ENCODE results near the gene INTS7. TPM values are rescaled to one million over a fixed set of nuclear protein-coding genes. Genes with fewer than 3 reads are reported as not detected.
A peak's percentile ranks its signal among the peaks of the same experiment; 100 is the strongest.

INTS7 gene
- total and polyA plus RNA-seq, 9 of the 15 experiments (the other 6 are each of a cell fraction or from before 2014, with no cell fraction given) = 27.3 to 68.4 (median 40.4) TPM

DNA sequence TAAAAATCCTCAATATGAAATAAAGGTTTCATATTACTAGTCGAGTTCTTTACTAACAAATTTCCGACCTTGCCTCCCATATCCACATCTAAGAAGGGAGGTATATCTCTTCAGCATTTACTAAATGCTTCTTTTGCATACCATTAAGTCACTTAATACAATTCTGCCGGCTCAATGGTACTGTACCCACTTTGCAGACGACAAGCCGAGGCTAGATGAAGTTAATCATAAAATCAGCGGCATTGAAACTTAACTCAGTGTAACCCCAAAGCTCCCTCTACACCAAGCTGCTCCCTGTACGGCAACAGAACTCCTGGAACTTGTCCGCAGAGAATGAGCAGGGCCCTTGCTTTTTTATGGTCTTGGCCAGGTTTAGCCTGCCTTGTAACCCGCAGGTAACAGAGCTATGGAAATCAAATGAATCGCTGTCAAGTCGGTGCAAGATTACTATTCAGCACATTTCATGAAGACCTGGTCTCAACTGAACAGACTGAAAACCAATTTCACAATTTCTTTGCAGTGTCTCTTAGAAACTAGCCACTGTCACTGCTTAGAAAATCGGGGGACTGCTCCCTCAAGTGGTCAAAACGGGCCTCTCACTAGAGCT is 738 bp downstream of the INTS7 start (continued):
- TF ChIP-seq NFE2 (IDR thresholded peaks at IDR 0.05; ENCODE audit: low read depth) (peak; percentile 43), DNMT1 (IDR thresholded peaks at IDR 0.05) (no peak)

GRCh38 chr1:212030936-212031528 is 4.3 kb downstream of the INTS7 start:
- peaks cover 6% of the 10 kb centered on the region; the same call in 1 of the 2 replicates for H4K20me1 ChIP-seq (replicated peaks; ENCODE audit: control insufficient read depth, insufficient read depth, low read length)
- H3K4me2 ChIP-seq (ENCODE audit: insufficient read depth, low read length) = peak overlapping the region; percentile 45; the same call in 1 of the 2 replicates
- no peaks in the 10 kb centered on the region for H3K9me3 ChIP-seq (replicated peaks; ENCODE audit: control insufficient read depth, insufficient read depth, low read depth, low read length)
- WGBS (ENCODE audit: insufficient coverage, low coverage, missing lambda C conversion rate) = 53% methylated on average over 1 of the region's 1 CpG
- peak in 2 of 4 experiments; percentile 24 to 47 for DNase-seq (ENCODE audit: extremely low read depth in 1 of 4, low spot score in 3 of 4)
- H3K4me3 ChIP-seq = no peak overlapping the region
- FAIRE-seq = no peak
- peaks cover 93% of the 10 kb centered on the region for H3K79me2 ChIP-seq (ENCODE audit: control insufficient read depth, insufficient read depth, low read length)
- H3K27me3 ChIP-seq (ENCODE audit: control insufficient read depth in 2 of 2, insufficient read depth in 2 of 2, low read length in 2 of 2) = no peaks in the 10 kb centered on the region
- no TSS peak for BruUV-seq (replicated peaks)
- no peak overlapping the region for H2AFZ ChIP-seq (ENCODE audit: low read depth, low read length)
- in situ Hi-C loops (cut with MboI) (loop anchor here (25.0 kb wide), 1 partner anchor 344 kb away; the partner anchor contains the start of gene NEK2), intact Hi-C loops (cut with micrococcal nuclease) (no loop called here)
- H3K9me1 ChIP-seq (ENCODE audit: control insufficient read depth, insufficient read depth, low read length) = no peaks in the 10 kb centered on the region
- peak overlapping the region; percentile 42; the same call in 1 of the 3 replicates for H3K27ac ChIP-seq (ENCODE audit: extremely low read depth, low read depth, low read length)
- ChIA-PET CTCF (ENCODE audit: low intra/inter-chr PET ratio) (no interaction called here), POLR2A (interaction anchor here (0.9 to 1.0 kb wide), 3 partner anchors 8 to 350 kb away, joined by 3 to 4 read pairs (median 3); no protein-coding TSS in a partner anchor)
- H3K9ac ChIP-seq (ENCODE audit: insufficient read depth in 1 of 2, low read depth in 2 of 2, low read length in 2 of 2) = no peak overlapping the region
- peaks cover 4 to 26% of the 10 kb centered on the region in 2 experiments; a peak in 4 of 5 replicates for H3K4me1 ChIP-seq (replicated peaks in 1 of 2; ENCODE audit: control insufficient read depth in 2 of 2, insufficient read depth in 2 of 2, low read length in 2 of 2)
- H3K36me3 ChIP-seq (ENCODE audit: control insufficient read depth, insufficient read depth, low read length) = peaks cover 31% of the 10 kb centered on the region; the same call in 2 of the 3 replicates
- ATAC-seq = peak; percentile 13; the same call in 1 of the 3 replicates
- TF ChIP-seq AFF1 (IDR thresholded peaks at IDR 0.05; ENCODE audit: low read depth in 1 of 2, partially characterized antibody in 2 of 2) (peak in 1 of 2 experiments; percentile 79), ZNF277 (CRISPR knock-in tag; IDR thresholded peaks at IDR 0.05; ENCODE audit: borderline replicate concordance) (no peak), CAMTA2 (CRISPR knock-in tag; conservative IDR thresholded peaks at IDR 0.05) (no peak), POLR2G (IDR thresholded peaks at IDR 0.05; ENCODE audit: low read depth, low read length) (no peak), THRB (CRISPR knock-in tag; conservative IDR thresholded peaks at IDR 0.05) (peak; percentile 66; the same call in 1 of the 2 replicates), CEBPB (tag; IDR thresholded peaks at IDR 0.05) (peak; percentile 77), EP300 (IDR thresholded peaks at IDR 0.05; ENCODE audit: low read length) (peak; percentile 80), BRD9 (IDR thresholded peaks at IDR 0.05; ENCODE audit: low read depth, partially characterized antibody) (peak; percentile 25), CEBPG (CRISPR knock-in tag; IDR thresholded peaks at IDR 0.05) (peak; percentile 98), CEBPG (tag; conservative IDR thresholded peaks at IDR 0.05 in 1 of 2, IDR thresholded peaks at IDR 0.05 in 1 of 2) (peak; percentile 90 to 98), FOSL1 (tag; conservative IDR thresholded peaks at IDR 0.05) (peak; percentile 98)

Data from K562 (cell line).